PFSK-1 (cell line): ENCODE results near the gene STAM2.

Source experiments
- FOXP2 ChIP-seq: optimal IDR thresholded peaks from 2 replicates; pipeline ENCODE3; 2011; ENCODE audit warnings: borderline replicate concordance, control low read depth, inconsistent platforms; ENCODE audit not compliant: insufficient read depth; ENCODE audit errors: extremely low read length, extremely low read depth
- POLR2AphosphoS5 ChIP-seq: IDR thresholded peaks from 2 replicates; pipeline ENCODE4 v1.6.1; 2012; ENCODE audit warnings: low read depth, mild to moderate bottlenecking, control low read depth, low read length, moderate library complexity
- REST ChIP-seq, 2 experiments: IDR thresholded peaks; 2 replicates each; pipeline versions ENCODE4 v1.6.1 to v1.8.0; 2011 to 2012; ENCODE audit warnings: low read depth in 2 of 2, low read length in 2 of 2, control low read depth in 1 of 2, inconsistent platforms in 1 of 2, mild to moderate bottlenecking in 1 of 2, moderate library complexity in 1 of 2; ENCODE audit not compliant: insufficient read depth in 1 of 2
- SIN3A ChIP-seq: IDR thresholded peaks from 2 replicates; pipeline ENCODE4 v1.6.1; 2012; ENCODE audit warnings: mild to moderate bottlenecking, low read length, moderate library complexity, borderline replicate concordance; ENCODE audit not compliant: insufficient read depth
- TAF1 ChIP-seq: IDR thresholded peaks from 2 replicates; pipeline ENCODE4 v1.6.1; 2012; ENCODE audit warnings: low read length, control low read depth, borderline replicate concordance; ENCODE audit not compliant: insufficient read depth

Gene STAM2

DNA sequence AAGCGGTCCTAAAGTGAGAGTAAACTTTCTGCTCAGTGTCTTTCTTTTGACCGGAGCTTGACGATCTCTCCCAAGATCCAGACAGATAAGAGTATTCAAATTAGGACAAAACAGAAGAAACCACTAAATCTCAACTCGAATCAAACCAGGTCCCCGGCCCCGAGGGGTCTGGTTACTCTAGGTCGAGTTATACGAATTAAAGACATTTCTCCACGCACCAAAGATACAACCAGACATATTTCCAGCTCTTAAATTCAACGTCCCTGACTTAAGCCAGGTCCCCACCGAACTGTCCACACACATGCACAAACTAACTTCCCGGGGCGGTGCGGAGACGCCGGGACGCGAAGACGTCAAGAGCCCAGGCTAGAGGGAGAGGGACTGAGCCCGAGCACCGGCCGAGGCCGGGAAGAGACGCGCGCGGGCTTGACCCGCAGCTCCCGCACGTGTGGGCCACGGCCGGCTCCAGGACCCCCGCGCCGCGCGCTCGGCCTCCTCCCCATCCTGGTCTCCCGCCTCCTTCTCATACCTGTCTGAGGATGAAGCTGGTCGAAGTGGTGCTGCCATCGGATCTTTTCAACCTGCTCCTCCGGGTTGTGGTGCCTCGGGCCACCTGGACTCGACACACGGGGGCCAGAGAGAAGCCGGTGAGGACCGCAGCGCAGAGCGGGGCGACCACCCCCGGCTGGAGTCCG, 77.6 kb downstream of the STAM2 start:
- TF ChIP-seq TAF1 (no peak), REST (IDR thresholded peaks at IDR 0.05; ENCODE audit: insufficient read depth in 1 of 2, low read depth in 2 of 2, low read length in 2 of 2) (no peak), POLR2AphosphoS5 (no peak), FOXP2 (no peak), SIN3A (no peak)

DNA sequence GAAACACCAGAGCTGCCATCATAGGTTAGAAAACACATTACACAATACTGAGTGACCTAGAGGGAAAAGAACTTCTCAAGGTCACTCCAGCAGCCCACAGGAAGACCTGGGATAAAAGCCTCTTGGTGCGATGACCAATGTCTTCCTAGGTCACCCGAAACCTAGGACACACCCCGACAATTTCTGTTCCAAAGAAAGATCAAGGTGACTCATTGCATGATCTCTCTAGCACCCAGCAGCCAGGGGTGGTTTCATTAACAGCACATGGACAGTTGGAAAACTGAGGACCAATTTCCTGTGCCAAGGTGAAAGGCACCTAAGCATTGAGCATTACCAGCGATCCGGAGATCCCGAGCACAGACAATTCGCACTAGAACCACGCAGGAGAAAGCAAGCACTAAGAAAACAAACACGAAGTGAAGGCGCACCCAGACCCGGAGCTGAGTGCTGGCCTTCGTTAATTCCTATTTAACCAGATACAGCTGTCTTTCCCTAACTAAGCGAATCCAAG, 78.2 kb downstream of the STAM2 start:
- TF ChIP-seq FOXP2, result no peak
- TF ChIP-seq TAF1, result no peak
- no peak for TF ChIP-seq SIN3A
- no peak for TF ChIP-seq REST (IDR thresholded peaks at IDR 0.05; ENCODE audit: insufficient read depth in 1 of 2, low read depth in 2 of 2, low read length in 2 of 2)
- no peak for TF ChIP-seq POLR2AphosphoS5

- no peak for TF ChIP-seq REST (IDR thresholded peaks at IDR 0.05; ENCODE audit: insufficient read depth in 1 of 2, low read depth in 2 of 2, low read length in 2 of 2)
- no peak for TF ChIP-seq TAF1
- TF ChIP-seq POLR2AphosphoS5, result no peak
- TF ChIP-seq SIN3A, result no peak
Observed at GRCh38 chr2:152095146-152095545, 80.4 kb downstream of the STAM2 start.

- no peak for TF ChIP-seq SIN3A
- no peak for TF ChIP-seq TAF1
- no peak for TF ChIP-seq REST (IDR thresholded peaks at IDR 0.05; ENCODE audit: insufficient read depth in 1 of 2, low read depth in 2 of 2, low read length in 2 of 2)
- no peak for TF ChIP-seq POLR2AphosphoS5
- no peak for TF ChIP-seq FOXP2
Observed at GRCh38 chr2:152094014-152094413, 81.5 kb downstream of the STAM2 start.

DNA sequence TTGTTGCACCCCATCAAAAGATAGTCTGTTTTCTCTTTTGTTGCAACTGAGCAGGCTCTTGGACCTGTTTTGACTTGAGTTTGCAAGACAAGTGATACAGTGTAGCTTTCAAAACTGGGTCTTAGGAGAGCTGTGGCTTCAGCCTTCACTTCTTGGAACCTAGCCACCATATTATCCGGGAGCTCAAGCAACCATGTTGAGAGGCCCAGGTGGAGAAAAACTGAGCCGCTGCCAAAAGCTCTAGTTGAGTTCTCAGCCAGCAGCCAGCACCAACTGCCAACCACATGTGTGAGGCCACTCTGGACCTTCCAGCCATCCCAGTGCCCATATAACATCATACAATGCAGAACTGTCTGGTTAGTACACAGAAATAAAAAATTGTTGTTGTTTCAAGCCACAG, 82.1 kb downstream of the STAM2 start:
- TF ChIP-seq POLR2AphosphoS5 (no peak), FOXP2 (no peak), TAF1 (no peak), SIN3A (no peak), REST (IDR thresholded peaks at IDR 0.05; ENCODE audit: insufficient read depth in 1 of 2, low read depth in 2 of 2, low read length in 2 of 2) (no peak)
